ENCODE data around the gene CNDP1. TPM values are rescaled to one million over a fixed set of nuclear protein-coding genes. Genes with fewer than 3 reads are reported as not detected.

The CNDP1 gene
- total and polyA plus RNA-seq, 2 donors (not counting 1 experiment from before 2014, with no cell fraction given) = 0.19 to 0.57 TPM

GRCh38 chr18:74486119-74486849 is 48.0 kb upstream of the CNDP1 start:
- Mint-ChIP-seq H3K27ac (no peak overlapping the region), H3K27me3 (peaks cover 18% of the 10 kb centered on the region), H3K9me3 (ENCODE audit: insufficient read depth) (no peaks in the 10 kb centered on the region), H3K4me3 (no peak overlapping the region), H3K4me1 (peaks cover 10% of the 10 kb centered on the region)
- Histone ChIP-seq H3K27me3 (replicated peaks in 1 of 4; ENCODE audit: control extremely low read depth in 1 of 4, control insufficient read depth in 3 of 4, insufficient read depth in 4 of 4, low read length in 3 of 4) (no peaks in the 10 kb centered on the region), H3K4me3 (ENCODE audit: control extremely low read depth in 1 of 5, extremely low read depth in 1 of 5, insufficient read depth in 1 of 5, low read depth in 2 of 5, low read length in 4 of 5) (no peak overlapping the region), H2AFZ (ENCODE audit: insufficient read depth, low read depth, low read length, poor library complexity, severe bottlenecking) (no peak overlapping the region), H3K4me1 (ENCODE audit: control insufficient read depth in 2 of 2, insufficient read depth in 2 of 2, low read length in 2 of 2) (peaks cover 10 to 14% of the 10 kb centered on the region in 2 donors), H3K27ac (ENCODE audit: low read length in 2 of 2) (no peak overlapping the region), H3K36me3 (replicated peaks in 1 of 2; ENCODE audit: control extremely low read depth in 1 of 2, control insufficient read depth in 1 of 2, extremely low read depth in 1 of 2, insufficient read depth in 2 of 2, low read length in 1 of 2) (no peaks in the 10 kb centered on the region), H3K79me2 (ENCODE audit: control insufficient read depth, insufficient read depth, low read length) (no peaks in the 10 kb centered on the region), H3K4me2 (replicated peaks; ENCODE audit: low read depth, low read length, poor library complexity, severe bottlenecking) (no peak overlapping the region), H4K20me1 (ENCODE audit: control insufficient read depth, insufficient read depth, low read length, poor library complexity, severe bottlenecking) (no peaks in the 10 kb centered on the region), H3K9ac (ENCODE audit: low read length) (no peak overlapping the region), H3K9me3 (ENCODE audit: control extremely low read depth in 1 of 3, control insufficient read depth in 2 of 3, insufficient read depth in 1 of 3, low read length in 2 of 3) (no peaks in the 10 kb centered on the region)
- 93% methylated on average over 14 of the region's 15 CpGs for WGBS (ENCODE audit: insufficient coverage)
- ATAC-seq (ENCODE audit: low read depth) (no peak), DNase-seq (no peak)
- ChIA-PET CTCF (interaction anchor here (1.4 kb wide), 1 partner anchor 10 kb away, joined by 3 read pairs; the partner anchor contains the start of gene CNDP2), POLR2A (interaction anchor here (0.6 kb wide), 1 partner anchor 102 kb away, joined by 3 read pairs; no protein-coding TSS in a partner anchor)
- no peak for TF ChIP-seq CTCF (IDR thresholded peaks at IDR 0.05)
- TF ChIP-seq EZH2 (IDR thresholded peaks at IDR 0.05; ENCODE audit: borderline replicate concordance, insufficient read depth, low read depth, low read length, poor library complexity, severe bottlenecking) = no peak
- intact Hi-C loops (cut with micrococcal nuclease) = no loop called here

GRCh38 chr18:74488354-74488753 is 45.9 kb upstream of the CNDP1 start:
- Mint-ChIP-seq H3K27me3 (peaks cover 13% of the 10 kb centered on the region), H3K4me3 (no peak overlapping the region), H3K4me1 (peaks cover 10% of the 10 kb centered on the region), H3K27ac (no peak overlapping the region), H3K9me3 (ENCODE audit: insufficient read depth) (no peaks in the 10 kb centered on the region)
- no peaks in the 10 kb centered on the region for H3K27me3 ChIP-seq (replicated peaks in 1 of 4; ENCODE audit: control extremely low read depth in 1 of 4, control insufficient read depth in 3 of 4, insufficient read depth in 4 of 4, low read length in 3 of 4)
- TF ChIP-seq EZH2 (IDR thresholded peaks at IDR 0.05; ENCODE audit: borderline replicate concordance, insufficient read depth, low read depth, low read length, poor library complexity, severe bottlenecking) = no peak
- no peak for TF ChIP-seq CTCF (IDR thresholded peaks at IDR 0.05)
- peaks cover 10 to 14% of the 10 kb centered on the region in 2 donors for H3K4me1 ChIP-seq (ENCODE audit: control insufficient read depth in 2 of 2, insufficient read depth in 2 of 2, low read length in 2 of 2)
- H3K9ac ChIP-seq (ENCODE audit: low read length) = no peak overlapping the region
- no peak overlapping the region for H2AFZ ChIP-seq (ENCODE audit: insufficient read depth, low read depth, low read length, poor library complexity, severe bottlenecking)
- ChIA-PET POLR2A (no interaction called here), CTCF (no interaction called here)
- H3K9me3 ChIP-seq (ENCODE audit: control extremely low read depth in 1 of 3, control insufficient read depth in 2 of 3, insufficient read depth in 1 of 3, low read length in 2 of 3) = peaks cover 0 to 8% (median 0%) of the 10 kb centered on the region in 3 donors
- H3K4me2 ChIP-seq (replicated peaks; ENCODE audit: low read depth, low read length, poor library complexity, severe bottlenecking) = no peak overlapping the region
- ATAC-seq (ENCODE audit: low read depth) (no peak), DNase-seq (no peak)
- H3K27ac ChIP-seq (ENCODE audit: low read length in 2 of 2) = no peak overlapping the region
- no peaks in the 10 kb centered on the region for H3K79me2 ChIP-seq (ENCODE audit: control insufficient read depth, insufficient read depth, low read length)
- no peaks in the 10 kb centered on the region for H3K36me3 ChIP-seq (replicated peaks in 1 of 2; ENCODE audit: control extremely low read depth in 1 of 2, control insufficient read depth in 1 of 2, extremely low read depth in 1 of 2, insufficient read depth in 2 of 2, low read length in 1 of 2)
- H4K20me1 ChIP-seq (ENCODE audit: control insufficient read depth, insufficient read depth, low read length, poor library complexity, severe bottlenecking) = no peaks in the 10 kb centered on the region
- H3K4me3 ChIP-seq (ENCODE audit: control extremely low read depth in 1 of 5, extremely low read depth in 1 of 5, insufficient read depth in 1 of 5, low read depth in 2 of 5, low read length in 4 of 5) = no peak overlapping the region
- no CpG with 5 or more reads among the region's 8 CpGs for WGBS (ENCODE audit: insufficient coverage)
- intact Hi-C loops (cut with micrococcal nuclease) = no loop called here

Data from B cell (primary cell).